ENCODE data around the gene PGBD5. TPM values are rescaled to one million over a fixed set of nuclear protein-coding genes. Genes with fewer than 3 reads are reported as not detected.

Gene PGBD5
- total RNA-seq, 4 donors from 2014 or later: 1.0 to 4.5 (median 1.9) TPM

DNA sequence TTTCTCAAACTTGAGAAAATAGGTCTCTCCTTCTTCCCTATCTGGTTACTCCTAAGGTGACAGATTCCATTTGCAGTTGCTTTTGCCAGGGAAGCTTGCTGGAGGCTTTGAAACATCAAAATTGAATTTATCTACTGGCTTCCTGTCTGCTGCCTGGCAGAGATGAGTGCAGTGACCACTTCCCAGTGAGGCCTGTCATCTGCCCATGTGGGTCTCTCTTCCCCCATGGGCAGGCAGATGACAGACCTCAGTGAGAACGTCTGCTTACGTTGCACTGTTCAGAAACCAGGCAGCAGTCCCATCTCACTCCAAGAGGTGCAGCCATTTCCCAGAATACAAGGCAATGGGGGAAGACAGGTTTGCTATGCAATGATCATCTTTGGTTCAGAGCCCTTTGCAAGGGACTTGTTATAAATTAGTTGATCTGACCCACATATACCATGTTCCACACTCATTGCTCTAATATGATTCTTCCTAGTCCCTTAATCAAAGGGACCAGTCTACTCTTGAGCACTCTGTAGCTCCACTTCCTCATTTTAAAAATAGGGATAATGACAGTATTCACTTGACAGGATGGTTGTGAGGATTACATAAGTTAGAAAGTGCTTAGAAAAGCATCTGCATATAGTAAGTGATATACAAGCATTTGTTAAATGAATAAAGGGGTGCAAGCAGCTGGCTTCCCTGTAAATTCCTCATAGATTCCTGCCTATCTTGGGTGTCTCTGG is 10.6 kb downstream of the PGBD5 start:
- no peak overlapping the region for H3K27ac ChIP-seq
- no peak for TF ChIP-seq CTCF (IDR thresholded peaks at IDR 0.05 in 4 of 5, conservative IDR thresholded peaks at IDR 0.05 in 1 of 5)
- no peak for TF ChIP-seq POLR2A (IDR thresholded peaks at IDR 0.05)
- no peaks in the 10 kb centered on the region for H3K27me3 ChIP-seq
- in situ Hi-C loops (cut with MboI; ENCODE audit: low sequenced_read_pairs in 4 of 4): no loop called here
- no peak overlapping the region for H3K4me3 ChIP-seq
- no peaks in the 10 kb centered on the region for H3K9me3 ChIP-seq
- intact Hi-C loops (cut with DNase I; ENCODE audit: low total_unique reads): no loop called here
- no peaks in the 10 kb centered on the region for H3K4me1 ChIP-seq
- ATAC-seq: no peak
- DNase-seq: no peak
- no peaks in the 10 kb centered on the region for H3K36me3 ChIP-seq

- no peaks in the 10 kb centered on the region for H3K36me3 ChIP-seq
- ATAC-seq: no peak
- in situ Hi-C loops (cut with MboI; ENCODE audit: low sequenced_read_pairs in 4 of 4): no loop called here
- no peak overlapping the region for H3K4me3 ChIP-seq
- TF ChIP-seq CTCF (IDR thresholded peaks at IDR 0.05 in 4 of 5, conservative IDR thresholded peaks at IDR 0.05 in 1 of 5): no peak
- no peak for TF ChIP-seq POLR2A (IDR thresholded peaks at IDR 0.05)
- DNase-seq: no peak
- H3K27ac ChIP-seq: no peak overlapping the region
- H3K4me1 ChIP-seq: no peaks in the 10 kb centered on the region
- no peaks in the 10 kb centered on the region for H3K9me3 ChIP-seq
- H3K27me3 ChIP-seq: no peaks in the 10 kb centered on the region
- intact Hi-C loops (cut with DNase I; ENCODE audit: low total_unique reads): no loop called here
Observed at GRCh38 chr1:230414694-230415093, 11.4 kb downstream of the PGBD5 start.

DNA sequence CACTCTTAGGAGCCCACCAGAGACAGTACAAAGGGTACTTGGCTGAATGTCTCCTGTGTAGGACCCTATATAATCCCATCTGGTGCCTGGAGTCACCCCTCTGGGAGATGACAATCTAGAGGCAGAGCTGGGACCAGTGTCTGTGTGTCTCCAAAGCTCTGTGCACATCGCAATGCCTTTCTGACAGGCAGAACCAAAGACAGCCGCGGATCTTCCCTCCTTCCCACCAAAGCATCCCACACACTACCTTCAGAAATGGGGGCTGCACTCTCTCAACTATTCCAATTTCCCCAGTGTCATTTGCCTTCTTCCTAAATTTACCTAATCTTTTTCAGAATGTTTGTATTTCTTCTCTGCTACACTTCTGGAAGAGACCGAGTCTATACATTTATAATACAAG is 12.0 kb downstream of the PGBD5 start:
- ATAC-seq (no peak), DNase-seq (no peak)
- Histone ChIP-seq H3K27me3 (no peaks in the 10 kb centered on the region), H3K36me3 (no peaks in the 10 kb centered on the region), H3K9me3 (no peaks in the 10 kb centered on the region), H3K4me3 (no peak overlapping the region), H3K4me1 (no peaks in the 10 kb centered on the region), H3K27ac (no peak overlapping the region)
- in situ Hi-C loops (cut with MboI; ENCODE audit: low sequenced_read_pairs in 4 of 4) (no loop called here), intact Hi-C loops (cut with DNase I; ENCODE audit: low total_unique reads) (no loop called here)
- TF ChIP-seq POLR2A (IDR thresholded peaks at IDR 0.05) (no peak), CTCF (IDR thresholded peaks at IDR 0.05 in 4 of 5, conservative IDR thresholded peaks at IDR 0.05 in 1 of 5) (no peak)

GRCh38 chr1:230413061-230413460 is 13.1 kb downstream of the PGBD5 start:
- no peak for DNase-seq
- Histone ChIP-seq H3K4me3 (no peak overlapping the region), H3K4me1 (no peaks in the 10 kb centered on the region), H3K27me3 (no peaks in the 10 kb centered on the region), H3K9me3 (no peaks in the 10 kb centered on the region), H3K27ac (no peak overlapping the region), H3K36me3 (no peaks in the 10 kb centered on the region)
- intact Hi-C loops (cut with DNase I; ENCODE audit: low total_unique reads) (no loop called here), in situ Hi-C loops (cut with MboI; ENCODE audit: low sequenced_read_pairs in 4 of 4) (no loop called here)
- no peak for ATAC-seq
- TF ChIP-seq POLR2A (IDR thresholded peaks at IDR 0.05) (no peak), CTCF (IDR thresholded peaks at IDR 0.05 in 4 of 5, conservative IDR thresholded peaks at IDR 0.05 in 1 of 5) (no peak)

GRCh38 chr1:230408971-230409370 is 17.2 kb downstream of the PGBD5 start:
- in situ Hi-C loops (cut with MboI; ENCODE audit: low sequenced_read_pairs in 4 of 4): no loop called here
- H3K4me1 ChIP-seq: no peaks in the 10 kb centered on the region
- DNase-seq (no peak), ATAC-seq (no peak)
- TF ChIP-seq POLR2A (IDR thresholded peaks at IDR 0.05) (no peak), CTCF (IDR thresholded peaks at IDR 0.05 in 4 of 5, conservative IDR thresholded peaks at IDR 0.05 in 1 of 5) (no peak)
- H3K9me3 ChIP-seq: no peaks in the 10 kb centered on the region
- H3K27me3 ChIP-seq: no peaks in the 10 kb centered on the region
- intact Hi-C loops (cut with DNase I; ENCODE audit: low total_unique reads): no loop called here
- no peak overlapping the region for H3K4me3 ChIP-seq
- no peaks in the 10 kb centered on the region for H3K36me3 ChIP-seq
- H3K27ac ChIP-seq: no peak overlapping the region
